HG02623 (cell line): ENCODE data around the gene DCST2.

ENCODE experiments used
- ATAC-seq: cut with Tn5 transposase; IDR thresholded peaks from one replicate; pipeline ENCODE4 v1.9.1; 2021; ENCODE audit warnings: moderate library complexity; ENCODE audit not compliant: unreplicated experiment

DCST2 gene

GRCh38 chr1:155033524-155033923, at the start of gene DCST2, which contains the start of gene DCST1:
Gene DCST2 (minus strand): TSS chr1:155033781. CDS start chr1:155033701, 80 bp downstream.
Gene DCST1 (plus strand): TSS chr1:155033824. CDS start chr1:155034037, 213 bp downstream.
- ATAC-seq, result no peak

GRCh38 chr1:155083052-155083541, 49.5 kb upstream of the DCST2 start:
- ATAC-seq, result no peak

GRCh38 chr1:155082301-155083051, 48.9 kb upstream of the DCST2 start:
- no peak for ATAC-seq

- no peak for ATAC-seq
Observed at GRCh38 chr1:155081472-155082300, 48.1 kb upstream of the DCST2 start.

GRCh38 chr1:155080312-155081228, 47.0 kb upstream of the DCST2 start:
- ATAC-seq, result no peak

- ATAC-seq, result no peak
Observed at GRCh38 chr1:155079487-155080311, 46.1 kb upstream of the DCST2 start.

GRCh38 chr1:155079210-155079486, 45.6 kb upstream of the DCST2 start:
- no peak for ATAC-seq

GRCh38 chr1:155078469-155079209, 45.1 kb upstream of the DCST2 start, which contains the start of gene EFNA3:
Gene EFNA3 (plus strand): TSS chr1:155078837. CDS start chr1:155078942, 105 bp downstream.
- ATAC-seq, result peak; percentile 44

- ATAC-seq, result no peak
Observed at GRCh38 chr1:155077758-155078445, 44.3 kb upstream of the DCST2 start.

GRCh38 chr1:155077346-155077745, 43.8 kb upstream of the DCST2 start:
- no peak for ATAC-seq

- ATAC-seq, result no peak
Observed at GRCh38 chr1:155076371-155076770, 42.8 kb upstream of the DCST2 start.

- no peak for ATAC-seq
Observed at GRCh38 chr1:155075535-155075934, 42.0 kb upstream of the DCST2 start.

- no peak for ATAC-seq
Observed at GRCh38 chr1:155073377-155074242, 40.0 kb upstream of the DCST2 start.

- ATAC-seq, result no peak
Observed at GRCh38 chr1:155072531-155073289, 39.1 kb upstream of the DCST2 start.

- ATAC-seq, result no peak
Observed at GRCh38 chr1:155071701-155072100, 38.1 kb upstream of the DCST2 start.

GRCh38 chr1:155070721-155071569, 37.4 kb upstream of the DCST2 start:
- no peak for ATAC-seq
